HEK293T (cell line): ENCODE measurements around the gene TIGD1.

Source experiments
- CTCF ChIA-PET: fragments of 350-600 bp; formaldehyde crosslinking; extraction: SDS; loops from one replicate; lab custom pipeline; 2021; ENCODE audit warnings: antibody characterized with exemption, inconsistent platforms; lab: Yijun Ruan, JAX
- POLR2A ChIA-PET: fragments of 350-600 bp; formaldehyde crosslinking; extraction: SDS; loops from one replicate; lab custom pipeline; 2020; ENCODE audit warnings: antibody characterized with exemption, inconsistent platforms; lab: Yijun Ruan, JAX
- DNase-seq: peaks from one replicate; pipeline ENCODE4 v3.0.0; 2012; ENCODE audit warnings: mixed read lengths; ENCODE audit errors: extremely low spot score
- ARNT ChIP-seq: fragments of 450-650 bp; IDR thresholded peaks from 2 replicates; pipeline ENCODE4 v1.6.1; 2017; ENCODE audit warnings: mild to moderate bottlenecking
- BHLHE40 ChIP-seq: fragments of 450-650 bp; IDR thresholded peaks from 2 replicates; pipeline ENCODE4 v1.6.1; 2016; ENCODE audit warnings: mild to moderate bottlenecking, moderate library complexity, borderline replicate concordance
- CTBP1 ChIP-seq: fragments of 450-650 bp; IDR thresholded peaks from 2 replicates; pipeline ENCODE4 v1.6.1; 2016; ENCODE audit warnings: borderline replicate concordance
- ELF4 ChIP-seq: fragments of 450-650 bp; IDR thresholded peaks from 2 replicates; pipeline ENCODE4 v1.6.1; 2017; ENCODE audit warnings: antibody characterized with exemption
- FOXA1 ChIP-seq: fragments of 450-650 bp; IDR thresholded peaks from 2 replicates; pipeline ENCODE4 v1.6.1; 2016; ENCODE audit warnings: mild to moderate bottlenecking
- FOXK2 ChIP-seq: fragments of 450-650 bp; IDR thresholded peaks from 2 replicates; pipeline ENCODE4 v1.6.1; 2016; ENCODE audit warnings: mild to moderate bottlenecking
- FOXM1 ChIP-seq: fragments of 450-650 bp; IDR thresholded peaks from 2 replicates; pipeline ENCODE4 v1.6.1; 2017; ENCODE audit warnings: mild to moderate bottlenecking, borderline replicate concordance
- HDGF ChIP-seq: fragments of 450-650 bp; IDR thresholded peaks from 2 replicates; pipeline ENCODE4 v1.6.1; 2017; ENCODE audit warnings: antibody characterized with exemption, borderline replicate concordance
- L3MBTL2 ChIP-seq: fragments of 450-650 bp; conservative IDR thresholded peaks from 2 replicates; pipeline ENCODE4 v1.6.1; 2016; ENCODE audit warnings: mild to moderate bottlenecking
- LEF1 ChIP-seq: fragments of 450-650 bp; IDR thresholded peaks from 2 replicates; pipeline ENCODE4 v1.6.1; 2017; ENCODE audit warnings: mild to moderate bottlenecking, borderline replicate concordance
- NFRKB ChIP-seq: fragments of 450-650 bp; IDR thresholded peaks from 2 replicates; pipeline ENCODE4 v1.6.1; 2016; ENCODE audit warnings: mild to moderate bottlenecking, moderate library complexity
- SP1 ChIP-seq: fragments of 450-650 bp; IDR thresholded peaks from 2 replicates; pipeline ENCODE4 v1.6.1; 2017
- SUZ12 ChIP-seq: fragments of 450-650 bp; IDR thresholded peaks from 2 replicates; pipeline ENCODE4 v1.6.1; 2016; ENCODE audit warnings: mild to moderate bottlenecking
- TARDBP ChIP-seq: fragments of 450-650 bp; IDR thresholded peaks from 2 replicates; pipeline ENCODE4 v1.6.1; 2016
- ZNF384 ChIP-seq: fragments of 450-650 bp; IDR thresholded peaks from 2 replicates; pipeline ENCODE4 v1.6.1; 2016
- TF ChIP-seq, protein P1 (sequence below): fragments of 450-650 bp; IDR thresholded peaks from 2 replicates; pipeline ENCODE4 v1.6.1; 2016

The TIGD1 gene

DNA sequence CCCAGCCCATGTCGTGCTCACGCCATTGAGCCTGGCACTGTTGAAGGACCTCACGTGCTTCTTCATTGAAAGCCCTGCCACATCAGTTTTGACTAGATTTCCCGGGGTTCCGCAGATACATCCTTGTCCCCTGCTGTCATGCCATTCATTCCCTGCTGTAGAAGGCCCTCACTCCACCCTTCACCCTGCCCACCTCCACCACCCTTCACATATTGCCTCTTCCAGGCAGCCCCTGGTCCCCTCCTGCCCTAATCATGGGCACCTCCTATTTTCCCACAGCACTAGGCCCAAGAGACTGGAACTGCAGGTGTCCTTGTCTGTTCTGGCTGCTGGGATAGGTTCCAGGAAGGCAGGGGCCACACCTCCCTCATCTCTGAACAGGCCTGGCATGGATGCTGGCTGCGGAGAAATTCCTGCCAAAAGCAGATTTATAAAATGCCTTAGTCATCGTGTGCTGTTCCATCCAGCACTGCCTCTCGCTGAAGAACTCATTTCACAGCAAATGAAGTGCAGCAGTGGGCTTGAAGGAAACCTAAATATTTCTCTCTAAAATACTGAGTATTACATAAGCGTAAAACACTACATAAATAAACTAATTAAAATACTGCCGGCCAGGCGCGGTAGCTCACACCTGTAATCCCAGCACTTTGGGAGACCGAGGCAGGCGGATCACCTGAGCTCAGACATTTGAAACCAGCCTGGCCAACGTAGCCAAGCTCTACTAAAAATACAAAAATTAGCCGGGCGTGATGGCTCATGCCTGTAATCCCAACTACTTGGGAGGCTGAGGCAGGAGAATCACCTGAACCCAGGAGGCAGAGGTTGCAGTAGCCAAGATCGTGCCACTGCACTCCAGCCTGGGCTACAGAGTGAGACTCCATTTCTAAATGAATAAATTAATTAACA, 38.6 kb upstream of the TIGD1 start:
- CTCF ChIA-PET: no interaction called here
- POLR2A ChIA-PET: no interaction called here
- DNase-seq: no peak
- TF ChIP-seq SP1 (no peak), ARNT (no peak), FOXM1 (no peak), BHLHE40 (no peak), TARDBP (no peak), LEF1 (no peak), ELF4 (no peak), ZNF384 (no peak), NFRKB (no peak)

DNA sequence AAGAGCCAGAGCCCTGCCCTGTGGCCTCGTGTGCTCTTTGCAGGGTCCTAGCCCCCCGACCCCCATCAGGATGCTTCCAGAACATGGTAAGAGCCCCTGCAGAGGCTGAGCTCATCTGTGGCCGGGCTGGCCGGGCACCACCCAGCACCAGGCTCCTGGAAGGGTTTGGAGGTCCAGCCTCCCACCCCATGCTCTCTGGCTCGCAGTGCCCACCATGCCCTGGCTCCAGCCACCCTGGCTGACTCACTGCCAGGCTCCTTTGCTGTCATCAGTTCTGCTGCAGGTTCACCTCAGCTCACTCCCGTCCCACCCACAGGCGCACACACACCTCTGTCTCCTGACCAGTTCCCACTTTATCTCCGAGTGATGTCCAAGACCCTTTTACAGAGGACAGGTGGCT, 37.7 kb upstream of the TIGD1 start:
- no peak for DNase-seq
- ChIA-PET CTCF (no interaction called here), POLR2A (no interaction called here)
- TF ChIP-seq SUZ12: no peak
- no peak for TF ChIP-seq CTBP1
- TF ChIP-seq ELF4: no peak
- TF ChIP-seq, protein P1, sequence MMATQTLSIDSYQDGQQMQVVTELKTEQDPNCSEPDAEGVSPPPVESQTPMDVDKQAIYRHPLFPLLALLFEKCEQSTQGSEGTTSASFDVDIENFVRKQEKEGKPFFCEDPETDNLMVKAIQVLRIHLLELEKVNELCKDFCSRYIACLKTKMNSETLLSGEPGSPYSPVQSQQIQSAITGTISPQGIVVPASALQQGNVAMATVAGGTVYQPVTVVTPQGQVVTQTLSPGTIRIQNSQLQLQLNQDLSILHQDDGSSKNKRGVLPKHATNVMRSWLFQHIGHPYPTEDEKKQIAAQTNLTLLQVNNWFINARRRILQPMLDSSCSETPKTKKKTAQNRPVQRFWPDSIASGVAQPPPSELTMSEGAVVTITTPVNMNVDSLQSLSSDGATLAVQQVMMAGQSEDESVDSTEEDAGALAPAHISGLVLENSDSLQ: no peak
- TF ChIP-seq LEF1: no peak
- TF ChIP-seq L3MBTL2: no peak
- TF ChIP-seq ZNF384: no peak
- no peak for TF ChIP-seq HDGF

DNA sequence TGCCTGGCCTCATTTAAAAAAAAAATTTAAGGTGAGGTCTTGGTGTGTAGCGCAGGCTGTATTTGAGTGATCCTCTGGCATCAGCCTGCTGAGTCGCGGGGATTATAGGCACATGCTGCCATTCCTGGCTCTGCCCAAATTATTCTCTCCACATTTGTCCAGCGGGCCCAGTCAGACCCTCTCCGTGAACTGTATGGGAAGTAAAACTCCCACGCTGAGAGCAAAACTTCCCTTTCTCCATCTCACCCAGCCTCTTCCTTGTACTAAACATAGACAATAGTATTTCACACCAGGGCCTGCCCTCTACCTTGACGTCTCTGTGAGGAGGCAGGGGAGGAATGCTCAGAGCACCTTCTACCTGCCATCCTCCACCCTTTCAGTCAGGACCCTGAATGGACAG, 37.2 kb upstream of the TIGD1 start:
- no peak for DNase-seq
- POLR2A ChIA-PET: no interaction called here
- no peak for TF ChIP-seq SUZ12
- no peak for TF ChIP-seq LEF1
- TF ChIP-seq NFRKB: no peak
- TF ChIP-seq ELF4: no peak
- no peak for TF ChIP-seq L3MBTL2
- TF ChIP-seq FOXM1: no peak
- TF ChIP-seq HDGF: no peak
- TF ChIP-seq FOXK2: no peak
- TF ChIP-seq SP1: no peak
- TF ChIP-seq, protein P1: no peak
- TF ChIP-seq CTBP1: no peak
- TF ChIP-seq BHLHE40: no peak
- TF ChIP-seq TARDBP: no peak
- TF ChIP-seq ZNF384: no peak
- no peak for TF ChIP-seq ARNT
- no peak for TF ChIP-seq FOXA1
- CTCF ChIA-PET: no interaction called here

DNA sequence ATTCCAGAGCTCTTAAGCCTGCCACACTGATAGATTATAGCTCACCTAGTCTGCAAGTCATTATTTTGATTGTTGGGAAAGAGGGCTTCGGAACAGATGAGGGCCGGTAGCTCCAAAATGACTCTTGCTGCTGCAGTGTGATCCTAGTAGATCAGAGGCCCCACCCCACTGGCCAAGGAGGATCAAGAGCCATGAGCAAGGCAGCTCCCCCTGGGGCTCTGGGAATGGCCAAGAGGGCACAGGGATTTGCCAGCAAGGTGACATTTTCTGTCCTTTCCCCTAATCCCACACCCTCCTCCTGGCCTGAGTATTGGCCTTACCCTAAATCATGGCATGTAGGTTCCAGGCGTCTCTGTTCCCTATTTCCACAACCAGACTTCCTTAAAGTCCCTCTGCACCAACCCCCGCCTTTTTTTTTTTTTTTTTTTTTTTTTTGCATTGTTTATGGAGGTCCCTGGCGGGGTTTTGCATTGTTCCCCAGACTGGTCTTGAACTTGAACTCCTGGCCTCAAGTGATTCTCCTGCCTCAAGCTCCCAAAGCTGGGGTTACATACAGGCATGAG, 36.7 kb upstream of the TIGD1 start:
- TF ChIP-seq ZNF384 (no peak), SUZ12 (no peak), ELF4 (no peak), CTBP1 (no peak), SP1 (no peak), FOXK2 (no peak), FOXA1 (no peak), ARNT (no peak), NFRKB (no peak), BHLHE40 (no peak), L3MBTL2 (no peak), HDGF (no peak), FOXM1 (no peak)
- TF ChIP-seq, protein P1: no peak
- ChIA-PET POLR2A (no interaction called here), CTCF (no interaction called here)
- DNase-seq: no peak

DNA sequence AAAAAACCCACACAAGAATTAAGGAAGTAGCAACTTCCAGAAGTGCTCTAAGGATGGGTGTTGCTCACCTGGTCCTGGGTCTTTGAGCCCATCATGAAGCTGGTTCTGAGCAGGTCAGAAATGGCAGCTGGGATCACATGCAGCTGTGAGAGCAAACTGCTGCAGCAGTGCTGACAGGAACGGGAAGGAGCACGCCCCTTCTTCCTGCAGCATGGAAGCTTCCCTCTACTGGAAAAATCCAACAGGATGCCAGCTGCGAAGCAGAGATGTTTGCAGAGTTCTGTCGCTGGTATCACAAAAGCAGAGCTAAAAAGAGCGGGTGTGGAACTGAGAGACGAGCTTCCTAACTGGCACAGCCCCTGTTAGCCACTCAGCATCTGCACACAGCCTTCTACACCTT, 33.9 kb upstream of the TIGD1 start:
- TF ChIP-seq, protein P1: no peak
- TF ChIP-seq ARNT (no peak), ZNF384 (no peak), FOXK2 (no peak), CTBP1 (no peak), SP1 (no peak), SUZ12 (no peak), FOXM1 (no peak), TARDBP (no peak)
- no peak for DNase-seq
- CTCF ChIA-PET: interaction anchor here (0.6 to 0.8 kb wide), 2 partner anchors 21 to 23 kb away, joined by 3 to 5 read pairs; no protein-coding TSS in a partner anchor
- POLR2A ChIA-PET: no interaction called here

DNA sequence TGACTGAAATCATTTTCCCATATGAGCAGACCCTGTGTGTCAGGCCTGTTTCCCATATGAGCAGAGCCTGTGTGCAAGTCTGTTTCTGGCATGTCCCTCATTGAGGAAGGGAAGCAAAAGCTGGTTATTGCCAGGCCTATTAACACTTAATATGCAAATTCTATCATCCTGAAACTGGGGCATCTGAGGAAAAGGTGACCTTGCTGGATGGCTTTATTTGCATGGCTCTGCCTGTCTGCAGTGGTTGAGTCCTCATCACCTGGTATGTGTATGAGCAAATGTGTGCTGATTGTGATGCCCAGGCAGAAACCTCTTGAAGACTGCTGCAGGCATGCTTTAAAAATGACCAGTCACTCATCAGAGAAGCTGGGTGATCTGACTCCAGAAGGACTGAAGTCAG, 31.4 kb upstream of the TIGD1 start:
- DNase-seq: no peak
- POLR2A ChIA-PET: no interaction called here
- TF ChIP-seq NFRKB (no peak), CTBP1 (no peak), TARDBP (no peak), SUZ12 (no peak), BHLHE40 (no peak), ZNF384 (no peak), SP1 (no peak), FOXK2 (no peak), LEF1 (no peak), L3MBTL2 (no peak), ARNT (no peak), FOXM1 (no peak), HDGF (no peak), FOXA1 (no peak), ELF4 (no peak)
- TF ChIP-seq, protein P1: no peak
- CTCF ChIA-PET: no interaction called here
